SK-N-SH (cell line): ENCODE results near the gene ZBTB46.

Source experiments
- CTCF ChIP-seq: fragments of 200-600 bp; sonication (generic); IDR thresholded peaks from 2 replicates; pipeline ENCODE4 v1.6.1; 2017; ENCODE audit warnings: antibody characterized with exemption, mild to moderate bottlenecking, moderate library complexity
- FOXJ3 ChIP-seq: sonication (generic); formaldehyde crosslinking; IDR thresholded peaks from 2 replicates; pipeline ENCODE4 v1.5.1; 2020; ENCODE audit warnings: mild to moderate bottlenecking, missing genetic modification reagents
- REST ChIP-seq: IDR thresholded peaks from 2 replicates; pipeline ENCODE4 v1.6.1; 2012; ENCODE audit warnings: mild to moderate bottlenecking, low read depth, low read length, moderate library complexity
- TAF1 ChIP-seq: IDR thresholded peaks from 2 replicates; pipeline ENCODE4 v1.6.1; 2012; ENCODE audit warnings: low read depth, mild to moderate bottlenecking, low read length, moderate library complexity, borderline replicate concordance

DNA sequence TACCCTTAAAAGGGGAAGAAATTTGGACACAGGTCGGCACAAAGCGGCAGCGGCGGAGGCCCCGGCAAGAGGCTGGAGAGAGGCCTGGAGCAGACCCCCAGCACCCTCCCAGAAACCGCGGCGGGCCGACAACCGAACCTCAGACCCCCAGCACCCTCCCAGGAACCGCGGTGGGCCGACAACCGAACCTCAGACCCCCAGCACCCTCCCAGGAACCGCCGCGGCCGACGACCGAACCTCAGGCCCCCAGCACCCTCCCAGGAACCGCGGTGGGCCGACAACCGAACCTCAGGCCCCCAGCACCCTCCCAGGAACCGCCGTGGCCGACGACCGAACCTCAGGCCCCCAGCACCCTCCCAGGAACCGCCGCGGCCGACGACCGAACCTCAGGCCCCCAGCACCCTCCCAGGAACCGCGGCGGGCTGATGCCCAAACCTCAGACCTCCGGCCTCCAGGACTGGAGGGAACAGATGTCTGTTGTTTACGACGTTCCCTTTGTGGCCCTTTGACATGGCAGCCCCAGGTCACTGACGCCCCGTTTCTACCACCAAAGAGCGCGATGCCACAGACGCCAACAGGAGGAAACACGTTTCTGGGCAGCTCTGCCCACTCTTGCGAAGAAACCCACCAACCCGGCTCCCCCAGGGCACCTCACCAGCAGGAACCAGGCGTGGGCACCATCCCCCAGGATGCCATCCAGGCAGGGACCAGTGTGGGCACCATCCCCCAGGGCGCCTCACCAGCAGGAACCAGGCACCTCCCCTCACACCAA is 28.4 kb downstream of the ZBTB46 start:
- no peak for TF ChIP-seq FOXJ3 (CRISPR knock-in tag)
- no peak for TF ChIP-seq CTCF
- no peak for TF ChIP-seq REST
- TF ChIP-seq TAF1 = no peak
